Measurements from ENCODE around the gene ARTN.

The ARTN gene

DNA sequence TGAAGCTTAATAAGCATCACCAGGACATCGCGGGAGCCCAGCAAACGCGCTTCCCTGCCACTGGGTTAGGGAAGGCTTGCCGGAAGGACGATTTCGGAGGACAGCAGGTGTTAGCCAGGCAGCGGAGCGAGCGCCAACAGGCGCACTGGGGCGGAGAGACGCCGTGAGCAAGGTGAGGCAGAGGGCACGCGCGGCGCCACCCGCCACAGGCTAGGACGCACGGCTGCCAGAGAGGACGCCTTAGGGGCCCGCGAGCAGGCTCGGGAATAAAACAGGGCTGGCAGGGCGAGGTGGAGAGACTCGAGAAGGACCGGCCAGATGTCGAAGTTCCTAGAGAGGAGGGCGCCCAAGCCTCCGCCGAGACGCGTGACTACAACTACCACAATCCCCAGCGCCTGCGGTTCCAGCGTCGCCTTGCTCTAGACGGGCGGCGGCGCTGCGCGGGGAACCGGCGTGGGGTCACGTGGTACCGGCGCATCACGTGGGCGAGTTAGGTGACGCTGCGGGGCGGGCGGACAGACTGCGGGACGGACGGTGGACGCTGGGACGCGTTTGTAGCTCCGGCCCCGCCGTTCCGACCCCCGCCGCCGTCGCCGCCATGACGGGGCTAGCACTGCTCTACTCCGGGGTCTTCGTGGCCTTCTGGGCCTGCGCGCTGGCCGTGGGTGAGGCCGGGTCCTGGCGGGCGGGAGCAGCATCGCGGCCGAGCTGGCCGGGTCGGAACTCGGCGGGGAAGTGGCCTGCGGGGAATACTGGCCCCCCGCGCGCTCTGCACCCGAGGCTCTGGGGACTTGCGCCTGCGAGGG lies 41.0 kb downstream of the ARTN start, which contains the start of gene ATP6V0B:
Gene ATP6V0B, plus strand, starts transcription at position 518 of the 806 bp plus-strand sequence. Its CDS starts 81 bp downstream, at position 599.
- peak; percentile 87 to 92 (median 89) for DNase-seq

- DNase-seq = no peak
Measured at GRCh38 chr1:43975249-43975961, 41.8 kb downstream of the ARTN start.

- no peak for DNase-seq
Measured at GRCh38 chr1:43976045-43976444, 42.4 kb downstream of the ARTN start.

DNA sequence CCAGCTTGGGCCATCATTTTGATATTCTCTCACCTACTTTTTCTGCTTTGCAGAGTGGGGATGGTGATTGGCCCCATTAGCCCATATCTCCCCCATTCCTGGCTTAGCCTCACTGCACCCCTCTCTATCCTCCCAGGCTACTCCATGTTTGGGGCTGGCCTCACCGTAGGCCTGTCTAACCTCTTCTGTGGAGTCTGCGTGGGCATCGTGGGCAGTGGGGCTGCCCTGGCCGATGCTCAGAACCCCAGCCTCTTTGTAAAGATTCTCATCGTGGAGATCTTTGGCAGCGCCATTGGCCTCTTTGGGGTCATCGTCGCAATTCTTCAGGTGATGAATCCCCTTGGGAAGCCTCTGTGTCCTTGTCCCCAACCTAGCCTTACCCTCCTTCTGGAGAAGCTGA lies 43.3 kb downstream of the ARTN start:
- DNase-seq = no peak

DNA sequence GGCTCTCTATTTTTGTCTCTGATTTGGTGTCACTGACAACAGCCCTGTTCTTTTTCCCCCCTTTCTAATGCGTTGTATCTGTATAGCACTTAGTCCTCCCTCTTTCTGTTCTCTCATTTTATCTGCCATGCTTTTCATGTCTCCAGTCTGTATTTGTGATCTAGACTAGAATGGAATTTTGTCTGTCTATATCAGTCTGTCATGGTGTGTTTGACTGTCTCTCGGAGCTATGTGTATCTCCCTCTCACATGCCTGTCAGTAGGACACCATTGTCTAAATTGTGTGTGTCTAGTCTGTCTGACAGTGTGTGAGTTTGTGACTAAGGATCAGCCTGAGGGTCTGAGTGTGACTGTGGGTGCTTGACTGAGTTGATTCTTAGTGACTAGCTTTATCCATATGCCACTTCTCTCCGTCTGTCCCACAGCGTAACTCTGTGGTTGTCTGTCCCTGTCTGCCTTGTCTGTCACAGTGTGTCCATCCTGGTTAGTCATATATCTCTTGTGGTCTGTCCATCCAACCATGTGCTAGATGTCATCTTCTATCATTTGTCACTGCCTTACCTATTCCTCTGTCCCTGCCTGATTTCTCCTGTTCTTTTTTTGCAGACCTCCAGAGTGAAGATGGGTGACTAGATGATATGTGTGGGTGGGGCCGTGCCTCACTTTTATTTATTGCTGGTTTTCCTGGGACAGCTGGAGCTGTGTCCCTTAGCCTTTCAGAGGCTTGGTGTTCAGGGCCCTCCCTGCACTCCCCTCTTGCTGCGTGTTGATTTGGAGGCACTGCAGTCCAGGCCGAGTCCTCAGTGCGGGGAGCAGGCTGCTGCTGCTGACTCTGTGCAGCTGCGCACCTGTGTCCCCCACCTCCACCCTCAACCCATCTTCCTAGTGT lies 44.0 kb downstream of the ARTN start:
- no peak for DNase-seq

GRCh38 chr1:43978264-43978550 lies 44.6 kb downstream of the ARTN start:
- no peak for DNase-seq

DNA sequence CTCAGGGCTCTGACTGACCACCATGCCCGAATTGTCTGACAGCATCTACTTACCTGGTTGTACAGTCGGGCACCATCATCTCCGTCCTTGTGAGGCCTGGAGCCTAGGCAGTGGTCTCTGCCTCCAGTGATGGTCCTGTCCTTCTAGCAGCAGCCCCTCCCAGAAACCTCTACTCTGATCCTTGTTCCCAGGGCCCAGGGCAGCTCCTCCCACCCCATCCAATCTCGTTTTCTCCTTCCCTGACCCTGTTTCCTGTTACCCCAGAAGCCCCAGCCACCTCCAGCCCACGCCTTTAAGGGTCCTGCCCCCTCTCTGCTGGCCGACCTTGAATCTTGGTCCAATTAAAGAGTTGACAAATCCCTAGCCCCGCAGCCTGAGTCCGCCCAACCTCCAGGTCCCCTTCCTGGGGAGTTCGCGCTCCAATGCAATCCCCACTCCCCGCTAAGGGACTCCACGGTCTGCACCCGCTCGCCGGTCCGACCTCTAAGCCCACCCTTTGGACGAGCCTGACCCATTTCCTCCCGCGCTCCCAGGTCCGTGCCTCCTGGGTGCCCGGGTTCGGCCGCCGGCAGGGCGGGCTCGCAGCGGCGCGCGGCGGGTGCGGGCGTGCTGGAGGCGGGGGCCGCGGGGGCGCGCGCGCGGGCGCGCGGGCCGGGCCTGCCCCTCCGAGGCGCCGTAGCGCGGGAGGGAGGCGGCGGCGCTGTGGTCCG lies 45.1 kb downstream of the ARTN start, which contains the start of gene B4GALT2:
Gene B4GALT2, plus strand, starts transcription at position 660 of the 710 bp plus-strand sequence. CDS start 1,951 bp downstream, outside the sequence.
- no peak for DNase-seq

GRCh38 chr1:43979261-43979527 lies 45.6 kb downstream of the ARTN start:
- no peak for DNase-seq

DNA sequence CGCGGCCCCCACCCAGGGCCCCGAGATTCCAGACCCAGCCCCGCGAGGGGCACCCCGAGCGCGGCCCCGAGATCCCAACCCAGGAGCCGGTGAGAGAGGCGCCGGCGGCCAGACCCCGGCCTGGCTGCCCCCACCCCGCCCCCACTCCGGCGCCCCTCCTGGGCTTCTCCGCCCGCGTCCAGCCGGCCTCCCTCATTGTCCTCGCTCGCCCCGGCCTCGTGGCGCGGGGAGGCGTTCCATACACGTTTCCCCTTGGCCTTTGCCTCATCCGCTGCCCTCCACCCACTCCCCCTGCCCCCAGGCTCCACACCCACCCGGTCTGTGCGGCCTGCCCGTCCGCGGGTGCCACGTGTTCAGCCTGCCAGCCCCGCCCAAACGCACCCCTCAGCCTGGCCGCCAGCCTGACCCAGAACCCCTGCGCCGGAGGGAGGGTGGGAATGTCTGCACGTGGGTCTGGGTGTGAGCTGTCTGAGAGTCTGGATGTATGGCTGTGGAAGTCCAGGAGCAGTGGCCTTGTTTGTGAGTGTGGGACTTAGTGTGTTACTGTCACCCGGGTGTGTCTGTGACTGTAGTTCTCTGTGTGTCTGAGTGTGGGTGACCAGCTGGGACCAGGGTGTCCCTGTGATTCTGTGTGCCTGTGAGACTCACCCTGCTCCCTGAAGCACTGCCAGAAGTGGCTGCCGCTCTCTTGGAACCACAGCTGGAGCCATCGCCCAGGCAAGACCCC lies 46.1 kb downstream of the ARTN start:
- DNase-seq = no peak

DNA sequence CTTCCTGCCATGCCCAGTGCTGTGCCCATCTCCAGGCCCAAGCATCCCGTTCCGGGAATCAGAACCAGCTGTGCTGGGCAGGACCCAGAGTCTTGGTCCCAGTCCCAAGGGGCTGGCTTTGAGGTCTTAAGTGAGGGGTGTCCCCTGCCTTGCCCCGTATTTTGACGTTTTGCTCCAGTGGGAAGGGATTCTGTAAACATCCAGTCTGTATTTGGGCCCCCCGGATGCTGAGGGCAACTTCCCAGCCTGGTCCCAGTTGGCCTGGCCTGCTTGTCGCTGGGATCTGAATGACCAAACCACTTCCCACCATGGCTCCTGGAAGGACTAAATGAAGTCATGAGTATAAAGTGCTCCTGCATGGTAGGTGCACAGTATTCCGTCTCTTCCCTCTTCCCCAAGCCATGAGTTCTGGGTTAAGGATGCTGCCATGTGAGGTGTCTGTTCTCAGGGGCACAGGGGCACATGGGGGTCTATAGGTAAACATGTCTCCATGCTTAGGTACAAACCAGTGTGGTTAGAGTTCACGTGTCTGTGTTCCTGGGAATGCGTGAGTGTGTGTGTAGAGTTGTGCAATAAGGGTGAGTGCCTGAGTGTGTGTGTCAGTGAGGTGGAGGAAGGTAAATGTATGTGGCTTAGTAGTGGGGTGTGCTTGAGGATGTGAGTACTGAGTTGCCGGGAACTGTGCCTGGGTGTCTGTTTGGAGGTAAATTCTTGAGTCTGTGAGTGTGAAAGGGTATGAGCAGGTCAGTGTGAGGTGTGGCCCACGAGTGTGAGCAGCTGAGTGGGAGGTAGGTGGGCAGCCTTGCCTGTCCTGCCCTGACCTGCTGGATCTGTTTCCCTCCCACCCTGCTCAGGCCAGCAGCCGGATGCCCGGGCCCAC lies 46.9 kb downstream of the ARTN start:
- no peak for DNase-seq

DNA sequence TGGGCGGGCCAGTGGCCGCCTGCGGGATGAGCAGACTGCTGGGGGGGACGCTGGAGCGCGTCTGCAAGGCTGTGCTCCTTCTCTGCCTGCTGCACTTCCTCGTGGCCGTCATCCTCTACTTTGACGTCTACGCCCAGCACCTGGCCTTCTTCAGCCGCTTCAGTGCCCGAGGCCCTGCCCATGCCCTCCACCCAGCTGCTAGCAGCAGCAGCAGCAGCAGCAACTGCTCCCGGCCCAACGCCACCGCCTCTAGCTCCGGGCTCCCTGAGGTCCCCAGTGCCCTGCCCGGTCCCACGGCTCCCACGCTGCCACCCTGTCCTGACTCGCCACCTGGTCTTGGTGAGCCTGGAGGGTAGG lies 47.5 kb downstream of the ARTN start:
- DNase-seq = no peak

DNA sequence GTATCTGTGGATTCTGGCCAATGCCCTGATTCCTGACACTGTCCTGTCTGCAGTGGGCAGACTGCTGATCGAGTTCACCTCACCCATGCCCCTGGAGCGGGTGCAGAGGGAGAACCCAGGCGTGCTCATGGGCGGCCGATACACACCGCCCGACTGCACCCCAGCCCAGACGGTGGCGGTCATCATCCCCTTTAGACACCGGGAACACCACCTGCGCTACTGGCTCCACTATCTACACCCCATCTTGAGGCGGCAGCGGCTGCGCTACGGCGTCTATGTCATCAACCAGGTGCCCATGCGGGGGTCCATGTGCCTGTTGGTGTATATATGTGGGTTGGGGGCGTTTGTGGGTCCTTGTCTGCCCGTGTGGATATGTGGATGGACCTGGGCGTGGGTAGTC lies 48.0 kb downstream of the ARTN start:
- no peak for DNase-seq

- DNase-seq = no peak
Measured at GRCh38 chr1:43982241-43982640, 48.6 kb downstream of the ARTN start.

DNA sequence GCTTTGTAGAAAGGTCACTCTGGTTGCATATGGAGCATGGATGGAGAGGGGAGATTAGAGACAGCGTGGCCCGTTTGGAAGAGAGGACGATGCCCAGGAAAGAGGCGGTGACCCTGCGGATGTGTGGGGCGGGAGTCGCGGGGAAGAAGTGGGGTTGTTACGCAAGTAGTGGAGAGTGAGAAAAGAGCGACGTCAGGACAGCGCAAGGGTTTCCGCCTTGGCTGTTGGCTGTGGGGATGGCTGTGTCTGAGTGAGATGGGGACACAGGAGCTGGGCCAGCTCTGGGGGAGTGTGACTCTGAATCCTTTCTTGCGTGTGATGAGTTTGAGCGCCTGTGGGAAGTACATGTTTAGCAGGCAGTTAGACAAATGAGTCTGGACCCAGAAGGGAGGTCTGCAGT lies 49.2 kb downstream of the ARTN start:
- DNase-seq = no peak

DNA sequence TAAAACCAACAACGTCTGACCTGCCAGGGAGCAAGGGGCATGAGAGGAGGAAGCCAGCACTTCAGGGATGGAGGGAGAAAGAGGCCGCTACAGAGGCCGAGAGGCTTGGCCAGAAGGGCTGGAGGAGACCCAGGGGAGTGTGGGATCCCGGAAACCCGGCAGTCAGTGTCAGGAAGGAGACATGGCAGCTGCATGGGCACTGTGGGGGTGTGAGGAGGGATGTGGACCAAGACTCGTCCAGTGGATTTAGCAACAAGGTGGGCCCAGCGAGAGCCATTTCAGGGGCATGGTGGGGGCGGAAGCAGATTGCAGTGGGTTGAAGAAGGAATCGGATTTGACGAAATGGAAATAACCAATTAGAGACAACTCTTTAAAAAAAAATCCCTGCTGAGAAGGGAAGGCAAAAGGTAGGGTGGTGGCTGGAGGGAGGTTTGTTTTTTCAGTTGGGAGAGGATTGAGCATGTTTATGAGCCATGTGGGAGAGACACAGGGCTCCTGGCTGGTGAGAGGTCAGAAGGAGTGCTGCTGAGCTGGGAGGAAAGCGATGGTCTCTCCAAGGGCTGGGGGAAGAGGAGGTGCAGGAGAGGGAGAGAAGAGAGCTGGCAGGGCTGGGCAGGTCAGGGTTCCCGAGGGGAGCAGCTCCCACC lies 49.8 kb downstream of the ARTN start:
- DNase-seq = no peak

DNA sequence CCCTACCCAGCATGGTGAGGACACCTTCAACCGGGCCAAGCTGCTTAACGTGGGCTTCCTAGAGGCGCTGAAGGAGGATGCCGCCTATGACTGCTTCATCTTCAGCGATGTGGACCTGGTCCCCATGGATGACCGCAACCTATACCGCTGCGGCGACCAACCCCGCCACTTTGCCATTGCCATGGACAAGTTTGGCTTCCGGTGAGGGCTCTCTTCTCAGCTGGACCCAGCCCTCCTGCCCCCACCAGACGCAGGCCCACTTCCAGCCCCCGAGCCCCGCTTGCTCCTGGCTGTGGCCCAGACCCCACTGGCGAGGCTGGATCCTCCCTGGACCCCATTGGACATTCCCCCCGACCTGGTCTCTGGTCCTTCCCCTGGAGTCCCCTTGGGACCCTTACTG lies 51.3 kb downstream of the ARTN start:
- no peak for DNase-seq

GRCh38 chr1:43985984-43986595 lies 52.5 kb downstream of the ARTN start:
- DNase-seq = no peak

DNA sequence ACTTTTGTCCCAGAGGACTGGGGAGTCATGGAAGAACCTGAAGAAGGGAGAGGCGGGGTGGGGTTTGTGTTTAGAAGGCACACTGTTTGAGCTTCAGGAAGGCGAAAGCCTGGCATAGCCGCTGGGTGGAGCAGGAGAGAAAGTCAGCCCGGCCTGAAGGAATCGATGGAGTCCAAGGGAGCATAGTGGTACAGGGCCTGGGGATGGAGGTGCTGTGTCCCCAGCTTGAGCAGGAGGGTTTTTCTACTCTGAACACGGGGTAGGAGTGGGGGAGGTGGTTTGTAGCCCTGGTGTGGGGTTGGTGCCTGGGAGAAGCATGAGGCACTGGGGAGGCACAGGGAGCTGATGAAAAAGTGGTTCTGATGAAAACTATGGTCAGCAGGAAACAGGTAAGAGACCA lies 53.1 kb downstream of the ARTN start:
- DNase-seq = no peak

Measured in activated CD4-positive, CD25-positive, alpha-beta regulatory T cell (primary cell).